Stimulated activated CD8-positive, alpha-beta memory T cell treated with anti-CD3 and anti-CD28 coated beads, Interleukin-7, amount 100 ng/mL, for 24 hours (primary cell): ENCODE results near the gene ANTXRL.
"Not testable (repeated sequence)": the region's sequence is repeated elsewhere in the genome, so short reads cannot be mapped to it uniquely, and the experiment has no call there.

ENCODE experiments used
- DNase-seq: peaks from one replicate; pipeline ENCODE4 v3.0.0-alpha.2; 2020; ENCODE audit warnings: low read depth

Gene ANTXRL

DNA sequence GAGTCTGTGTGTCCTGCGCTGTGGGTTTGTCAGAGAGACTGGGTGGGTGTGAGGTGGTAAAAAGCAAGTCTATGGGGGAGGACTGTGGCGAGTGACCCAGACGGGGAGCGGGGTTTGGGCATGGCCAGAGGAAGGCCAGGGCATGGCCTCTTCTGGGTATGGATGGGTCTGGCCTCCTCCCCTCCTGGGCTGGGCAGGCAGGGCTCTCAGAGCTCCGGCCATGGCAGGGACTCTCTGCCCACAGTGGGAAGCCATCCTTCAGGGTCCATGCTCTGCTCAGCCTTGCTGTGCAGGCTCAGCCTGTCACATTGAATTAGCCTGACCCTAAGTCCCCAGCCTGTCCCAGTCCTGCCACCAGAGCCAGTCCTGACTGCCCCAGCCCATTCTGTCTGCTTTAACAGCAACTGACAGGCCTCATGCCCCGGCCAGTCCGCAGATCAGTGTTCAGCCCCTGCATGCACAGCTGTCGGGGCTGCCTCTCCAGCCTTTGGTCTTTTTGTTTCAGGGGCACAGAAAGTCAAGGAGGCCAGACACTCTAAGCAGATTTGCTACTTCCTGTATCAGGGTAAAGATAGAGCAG is 7.9 kb downstream of the ANTXRL start:
- no peak for DNase-seq

DNA sequence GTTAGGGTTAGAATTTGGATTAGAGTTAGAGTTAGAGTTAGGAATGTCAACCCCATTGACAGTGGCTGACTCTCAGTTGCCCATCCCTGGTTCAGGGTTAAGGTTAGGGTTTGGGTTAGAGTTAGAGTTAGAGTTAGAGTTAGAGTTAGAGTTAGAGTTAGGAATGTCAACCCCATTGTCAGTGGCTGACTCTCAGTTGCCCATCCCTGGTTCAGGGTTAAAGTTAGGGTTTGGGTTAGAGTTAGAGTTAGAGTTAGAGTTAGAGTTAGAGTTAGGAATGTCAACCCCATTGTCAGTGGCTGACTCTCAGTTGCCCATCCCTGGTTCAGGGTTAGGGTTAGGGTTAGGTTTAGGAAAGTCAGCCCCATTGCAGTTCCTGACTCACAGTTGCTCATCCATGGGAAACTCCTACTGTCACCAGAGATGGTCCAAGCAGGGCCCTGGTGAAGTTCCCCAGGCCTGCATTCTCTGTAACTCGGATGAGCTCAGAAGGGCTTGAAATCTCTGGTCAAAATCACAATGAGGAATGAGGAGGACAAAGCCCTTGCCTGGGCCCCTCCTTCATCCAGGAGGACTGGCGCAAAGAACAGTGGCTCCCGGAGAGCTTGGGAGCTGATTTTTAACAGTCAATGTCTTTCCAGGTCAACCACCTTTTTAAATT is 8.7 kb downstream of the ANTXRL start:
- not testable (repeated sequence) for DNase-seq

DNA sequence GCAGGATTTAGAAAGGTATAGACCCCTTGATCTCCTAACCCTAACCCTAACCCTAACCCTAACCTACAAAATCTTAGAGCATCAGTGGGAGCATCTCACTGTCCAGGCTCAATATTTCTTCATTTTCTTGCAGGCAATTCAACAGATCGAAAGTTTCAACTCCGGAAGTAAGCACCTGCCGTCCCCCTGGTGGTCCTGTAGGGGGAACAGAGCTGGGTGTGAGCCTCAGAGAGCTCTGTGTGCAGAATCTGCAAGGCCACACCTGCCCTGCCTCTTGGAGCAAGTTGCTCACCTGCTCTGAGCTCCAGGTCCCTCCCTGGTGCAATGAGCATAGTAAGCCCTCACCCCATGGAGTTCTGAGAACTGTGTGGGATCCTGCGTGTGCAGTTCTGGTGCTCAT is 9.3 kb downstream of the ANTXRL start:
- DNase-seq: not testable (repeated sequence)

DNA sequence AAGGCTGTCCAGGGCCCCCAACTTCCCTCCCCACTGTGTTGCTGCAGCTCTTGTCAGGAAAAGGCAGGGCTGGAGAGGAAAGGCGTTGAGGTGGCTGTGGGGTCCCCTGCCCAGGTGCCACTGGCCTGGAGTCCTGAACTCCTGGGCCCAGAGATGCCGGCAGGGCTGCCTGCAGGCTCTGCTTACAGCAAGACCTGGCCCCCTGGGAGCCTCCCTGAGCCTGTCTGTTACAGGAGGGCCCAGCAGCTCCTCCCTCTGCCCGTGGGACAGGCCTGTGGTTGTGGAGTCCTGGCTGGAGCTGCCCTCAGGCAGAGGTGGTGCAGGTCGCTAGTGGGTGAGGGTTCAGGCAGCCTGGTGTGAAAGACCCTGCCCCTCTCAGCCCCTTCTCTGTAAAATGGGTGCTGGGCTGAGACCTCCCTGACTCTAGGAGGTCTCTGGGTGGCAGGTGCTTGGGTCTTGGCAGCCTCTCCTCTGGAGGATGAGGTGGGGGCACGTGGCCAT is 9.9 kb downstream of the ANTXRL start:
- no peak for DNase-seq

DNA sequence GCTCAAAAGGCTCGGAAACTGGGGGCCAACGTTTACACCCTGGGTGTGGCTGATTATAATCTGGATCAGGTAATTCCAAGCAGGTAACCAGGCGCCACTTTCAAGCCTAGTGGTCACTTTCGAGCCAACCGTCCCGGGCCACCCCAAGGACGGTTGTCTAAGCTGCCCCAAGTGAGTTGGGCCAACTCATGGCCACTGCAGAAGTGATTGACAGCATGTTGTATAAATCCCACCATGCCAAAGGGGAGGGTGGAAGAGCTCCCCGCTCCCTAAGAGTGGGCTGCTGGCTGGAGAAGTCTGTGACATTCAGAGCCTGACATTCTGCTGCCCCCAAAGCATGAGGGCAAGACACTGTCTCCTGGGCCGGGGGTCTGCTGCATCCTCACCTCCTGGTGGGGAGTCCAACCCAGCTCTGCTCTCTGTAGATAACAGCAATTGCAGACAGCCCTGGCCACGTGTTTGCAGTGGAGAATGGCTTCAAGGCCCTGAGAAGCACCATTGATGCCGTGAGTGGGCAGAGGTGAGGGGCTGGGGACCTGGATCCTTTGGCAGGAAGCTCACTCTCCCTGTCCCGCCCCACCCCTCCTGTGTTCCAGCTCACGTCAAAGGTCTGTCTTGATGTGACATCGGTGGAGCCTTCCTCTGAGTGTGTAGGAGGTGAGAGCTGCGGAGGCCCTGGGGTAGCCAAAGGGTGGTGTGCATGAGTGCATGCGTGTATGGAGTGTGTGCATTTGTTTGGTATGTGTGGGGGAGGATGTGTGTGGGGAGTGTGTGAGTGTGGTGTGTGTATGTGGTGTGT is 10.8 kb downstream of the ANTXRL start:
- no peak for DNase-seq

DNA sequence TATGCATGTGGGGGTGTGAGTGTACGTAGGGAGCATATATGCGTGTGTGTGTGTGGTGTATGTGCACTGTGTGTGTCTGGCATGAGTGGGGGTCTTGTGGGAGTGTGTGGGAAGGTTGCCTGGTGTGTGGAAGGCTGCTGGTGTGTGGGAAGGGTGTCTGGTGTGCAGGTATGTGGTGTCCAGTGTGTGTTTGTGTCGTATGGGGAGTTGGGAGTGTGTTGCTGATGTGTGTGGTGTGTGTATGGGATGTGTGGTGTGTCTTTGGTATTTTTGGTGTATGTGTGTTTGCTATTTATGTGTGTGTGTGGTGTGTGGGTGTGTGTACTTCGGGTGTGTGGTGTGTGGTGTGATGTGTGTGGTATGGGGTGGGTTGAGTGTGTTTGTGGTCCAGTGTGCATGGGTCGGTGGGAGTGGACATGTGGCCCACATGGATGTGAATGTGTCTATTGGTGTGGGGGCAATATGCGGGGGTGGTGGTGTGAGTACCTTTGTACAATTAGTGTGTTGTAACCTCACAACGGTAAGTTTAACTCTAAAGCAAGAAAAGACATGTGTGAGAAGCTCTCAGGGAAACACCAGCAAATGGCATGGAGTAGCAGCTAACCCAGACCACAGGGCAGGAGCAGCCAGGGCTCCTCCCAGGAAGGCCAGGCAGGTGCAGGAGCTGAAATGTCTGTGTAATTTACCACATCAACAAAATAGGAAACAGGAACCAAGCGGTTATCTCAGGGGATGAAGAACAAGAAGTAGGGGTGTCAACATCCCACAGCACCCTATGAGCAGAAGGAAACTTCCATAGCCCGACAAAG is 11.9 kb downstream of the ANTXRL start:
- no peak for DNase-seq

DNA sequence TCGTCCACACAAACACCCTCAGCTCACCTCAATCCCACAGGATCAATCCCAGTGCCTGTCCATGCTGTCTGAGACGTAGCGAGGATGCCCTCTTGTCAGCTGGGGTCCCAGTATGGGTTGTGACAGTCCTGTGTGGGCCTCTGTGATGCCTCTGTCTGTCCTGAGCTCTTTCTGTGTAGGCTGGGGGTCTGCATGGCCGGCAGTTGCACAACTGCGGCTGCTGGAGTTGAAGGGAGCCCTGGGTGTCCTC is 12.4 kb downstream of the ANTXRL start:
- no peak for DNase-seq

DNA sequence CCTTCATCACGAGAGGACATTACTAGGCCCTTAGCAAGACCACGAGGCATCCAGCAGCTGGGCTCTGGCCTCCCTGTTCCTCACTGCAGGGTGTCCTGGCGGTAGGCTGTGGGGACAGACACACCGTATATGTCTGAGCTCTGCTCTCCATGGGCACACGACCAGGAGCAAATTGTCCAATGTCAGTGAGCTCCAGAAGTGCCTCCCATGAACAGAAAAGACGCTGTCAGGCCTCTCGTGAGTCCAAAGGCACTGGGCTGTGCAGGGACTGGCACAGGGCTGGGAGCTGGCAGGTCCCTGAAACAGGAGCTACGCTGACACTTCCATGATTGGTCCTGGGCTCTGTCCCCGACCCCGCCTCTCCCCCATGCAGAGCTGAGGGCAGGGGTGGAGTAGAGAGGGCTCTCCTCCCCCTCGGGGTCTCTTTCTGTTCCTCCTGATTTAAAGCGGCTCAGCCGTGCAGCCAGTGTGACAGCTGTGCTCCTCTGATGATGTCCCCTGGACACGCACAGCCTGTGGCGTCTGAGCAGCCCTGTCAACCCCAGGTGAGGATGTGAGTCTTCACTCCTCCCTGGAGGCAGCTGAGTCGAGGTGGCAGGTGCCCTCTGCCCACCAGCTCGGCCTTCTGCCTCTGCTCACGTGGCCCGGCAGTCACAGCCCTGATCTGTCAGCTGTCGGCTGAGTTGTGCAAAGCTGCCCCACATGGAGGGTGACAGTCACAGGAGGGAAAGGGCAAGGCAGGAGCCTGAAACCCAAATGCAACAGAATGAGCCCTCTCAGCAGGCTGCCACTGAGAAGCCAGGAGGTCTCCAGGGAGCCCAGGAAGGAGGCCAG is 13.0 kb downstream of the ANTXRL start:
- no peak for DNase-seq

DNA sequence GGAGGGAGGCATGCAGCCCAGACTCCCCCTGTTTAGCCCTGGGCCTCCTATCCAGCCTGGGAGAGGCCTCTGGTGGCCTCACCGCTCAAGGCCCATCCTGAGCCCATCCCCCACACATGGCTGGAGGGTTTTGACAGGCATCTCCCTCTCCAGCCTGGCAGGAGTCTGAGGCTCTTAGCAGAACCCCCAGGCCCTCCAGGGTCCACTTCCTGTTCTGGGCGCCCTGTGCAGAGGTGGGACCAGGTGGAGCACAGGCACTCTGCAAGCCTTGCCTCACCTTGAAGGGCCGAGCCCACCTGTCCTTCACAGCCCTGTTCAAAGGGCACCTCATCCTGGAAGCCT is 13.5 kb downstream of the ANTXRL start:
- not testable (repeated sequence) for DNase-seq

DNA sequence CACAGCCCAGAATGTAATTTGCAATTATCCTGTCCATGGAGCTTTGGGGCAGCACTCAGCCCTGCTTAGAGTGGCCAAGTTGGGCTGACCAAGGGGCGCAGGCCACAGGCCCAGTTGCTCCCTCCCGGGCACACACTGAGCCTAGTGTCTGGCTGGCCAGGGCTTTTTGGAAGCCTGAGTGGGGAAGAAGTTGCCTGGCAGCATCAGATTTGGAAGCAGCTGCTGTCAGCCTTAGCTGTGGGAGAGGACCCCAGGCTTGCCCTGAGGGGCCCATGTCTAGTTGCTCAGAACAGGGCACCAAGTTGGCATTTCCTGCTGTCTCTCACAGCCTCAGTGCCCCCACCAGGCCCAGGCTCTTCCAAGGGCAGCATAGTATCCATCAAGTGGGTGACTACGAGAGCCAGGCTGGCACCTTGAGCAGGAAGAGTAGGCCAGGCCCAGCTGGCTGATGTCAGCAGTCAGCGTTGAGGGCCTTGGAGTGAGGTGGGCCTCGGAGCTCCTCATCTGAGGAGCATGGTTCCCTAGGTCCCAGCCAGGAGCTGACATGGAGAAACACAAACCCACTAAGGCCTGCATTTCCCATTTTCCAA is 14.4 kb downstream of the ANTXRL start:
- DNase-seq: no peak

DNA sequence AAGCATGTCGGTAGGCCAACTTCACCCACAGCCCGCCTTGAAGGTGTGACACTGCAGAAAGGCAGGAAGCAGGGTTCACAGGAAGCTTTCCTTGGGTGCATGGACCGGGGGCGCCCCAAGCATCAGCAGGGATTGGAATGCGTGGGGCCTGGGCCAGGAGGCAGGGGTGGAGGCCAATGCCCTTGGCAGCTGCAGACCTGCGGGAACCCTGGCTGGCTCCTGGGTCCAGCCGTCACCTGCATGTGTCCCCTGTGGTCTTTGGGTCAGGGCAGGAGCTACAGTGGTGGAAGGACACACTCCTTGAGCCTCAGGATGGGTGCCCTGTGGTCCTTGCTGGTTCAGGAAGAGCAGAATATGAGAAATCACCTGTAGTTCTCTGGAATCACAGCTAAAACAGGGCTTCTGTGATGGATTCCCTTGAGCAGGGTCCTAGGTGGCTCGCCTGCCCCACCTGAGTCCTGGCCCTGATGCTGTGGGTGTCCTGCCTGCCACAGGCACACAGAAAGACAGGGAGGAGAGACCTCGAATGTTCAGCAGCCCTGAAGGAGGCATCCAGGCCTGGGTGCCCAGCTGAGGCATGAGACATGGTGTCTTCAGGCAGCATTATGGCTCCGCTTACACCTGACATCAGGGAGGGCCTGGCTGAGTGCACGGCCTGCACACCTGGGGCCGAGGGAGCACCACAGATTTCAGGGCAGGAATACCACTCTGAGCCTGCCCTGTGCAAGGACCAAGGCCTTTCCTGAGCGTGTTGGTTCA is 15.1 kb downstream of the ANTXRL start:
- no peak for DNase-seq

DNA sequence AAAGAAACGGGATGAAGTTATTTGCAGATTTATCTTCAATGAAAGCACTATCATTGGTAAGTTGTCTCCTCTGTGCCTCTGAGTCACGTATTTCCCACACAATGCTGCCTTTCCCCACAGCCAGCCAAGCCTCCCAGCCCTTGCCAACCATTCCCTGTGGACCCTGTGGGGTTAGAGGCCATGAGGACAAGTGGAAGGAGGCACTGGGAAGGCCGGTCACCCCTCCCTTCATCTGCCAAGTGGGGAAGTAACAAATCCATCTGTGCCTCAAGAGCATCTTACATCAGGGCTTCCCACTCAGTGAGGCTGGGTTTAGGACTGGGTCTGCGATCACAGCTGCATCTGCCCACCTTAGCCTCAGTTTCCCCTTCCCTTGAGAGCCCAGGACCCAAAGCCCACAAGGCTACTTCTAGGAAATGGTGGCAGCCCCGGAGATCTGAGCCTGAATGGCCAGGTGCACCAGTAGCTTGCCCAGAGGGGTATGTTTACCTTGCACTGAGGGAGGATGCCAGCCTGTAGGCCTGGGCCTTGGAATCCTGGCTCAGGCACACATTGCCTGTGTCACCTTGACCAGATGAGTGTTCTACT is 16.1 kb downstream of the ANTXRL start:
- not testable (repeated sequence) for DNase-seq

DNA sequence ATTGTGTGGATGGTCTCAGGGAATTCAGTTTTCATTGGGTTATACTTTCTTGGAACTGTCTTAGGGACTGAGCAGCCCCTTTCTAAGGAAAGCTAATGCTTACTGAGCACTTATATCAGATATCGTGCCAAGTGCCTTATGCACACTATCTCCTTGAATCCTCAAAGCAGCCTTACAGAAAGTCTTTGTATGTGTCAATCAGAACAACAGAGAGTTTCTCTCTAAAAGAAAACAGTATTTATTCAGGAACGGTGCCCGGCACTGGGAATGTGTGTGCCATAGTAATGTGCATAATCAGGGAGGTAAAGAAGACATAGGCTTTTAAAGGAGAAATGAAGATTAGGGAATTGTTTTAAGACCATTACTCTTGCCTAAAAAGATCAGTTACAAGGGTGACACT is 17.3 kb downstream of the ANTXRL start:
- DNase-seq: no peak

DNA sequence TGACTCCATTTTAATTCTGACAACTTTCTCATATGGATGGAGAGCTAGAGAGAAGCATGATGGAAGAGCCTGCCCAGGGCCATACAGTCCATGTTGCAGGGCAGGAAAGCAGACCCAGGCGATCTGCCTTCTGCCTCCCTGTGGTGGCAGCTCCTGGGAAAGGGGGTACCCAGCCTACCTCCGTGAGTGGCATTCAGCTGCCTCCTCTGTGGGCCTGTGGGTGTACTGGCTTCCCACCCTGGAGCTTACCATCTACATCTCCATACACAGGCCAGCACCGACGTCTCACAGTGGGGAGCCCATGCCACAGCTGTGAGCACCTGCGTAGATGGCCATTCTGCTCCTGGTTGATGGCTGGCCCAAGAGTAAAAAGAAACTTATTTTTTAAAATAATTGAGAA is 17.9 kb downstream of the ANTXRL start:
- DNase-seq: not testable (repeated sequence)

DNA sequence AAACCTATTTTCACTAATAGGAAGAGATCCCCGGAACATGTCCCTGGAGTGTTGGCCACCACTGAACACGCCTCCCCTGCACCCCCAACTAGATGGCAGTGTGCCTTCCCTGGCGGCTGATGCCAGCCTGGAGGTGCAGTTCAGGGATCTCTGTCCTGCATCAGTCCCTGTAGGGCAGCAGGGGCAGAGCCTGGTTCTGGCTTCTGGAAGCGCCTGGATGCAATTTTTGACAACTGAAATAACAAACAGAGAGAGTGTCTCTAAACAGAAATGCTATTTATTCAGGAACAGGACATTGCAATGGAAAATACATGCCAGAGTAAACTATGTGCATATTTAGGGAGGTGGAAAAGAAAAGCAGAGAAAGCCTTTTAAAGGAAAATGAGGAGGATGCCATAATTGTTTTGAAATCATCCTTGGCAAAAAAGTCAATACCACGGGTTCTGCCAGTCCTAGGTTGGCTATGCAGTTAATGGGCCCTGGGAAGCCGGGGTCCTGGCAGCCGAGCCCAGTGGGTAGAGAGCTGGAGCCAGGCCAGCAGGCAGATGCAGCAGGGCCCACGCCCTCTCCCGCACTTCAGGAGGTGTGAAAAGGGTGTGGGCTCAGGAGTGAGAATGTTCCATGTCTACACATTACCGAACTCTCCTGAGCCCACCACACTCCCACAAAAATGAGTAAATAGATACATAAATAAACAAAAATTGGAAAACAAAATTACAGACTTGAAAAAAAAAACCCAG is 18.5 kb downstream of the ANTXRL start:
- no peak for DNase-seq

DNA sequence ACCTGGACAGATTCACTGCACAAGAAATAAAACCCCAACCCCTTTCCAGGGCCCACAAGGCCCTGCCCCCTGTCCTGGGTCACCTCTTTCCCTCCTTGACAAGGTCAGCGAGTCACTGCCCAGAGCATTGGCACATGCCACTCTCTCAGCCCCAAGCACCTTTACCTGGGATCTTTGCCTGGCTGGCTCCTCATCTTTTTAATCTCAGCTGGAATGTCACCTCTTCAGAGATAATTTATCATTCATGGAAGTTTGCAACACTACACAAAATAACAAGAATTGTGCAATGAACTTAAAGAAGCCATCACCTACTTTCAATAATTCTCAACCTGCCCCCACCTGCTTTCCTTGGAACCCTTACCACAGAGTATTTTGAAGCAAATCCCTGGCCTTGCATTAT is 19.2 kb downstream of the ANTXRL start:
- no peak for DNase-seq

DNA sequence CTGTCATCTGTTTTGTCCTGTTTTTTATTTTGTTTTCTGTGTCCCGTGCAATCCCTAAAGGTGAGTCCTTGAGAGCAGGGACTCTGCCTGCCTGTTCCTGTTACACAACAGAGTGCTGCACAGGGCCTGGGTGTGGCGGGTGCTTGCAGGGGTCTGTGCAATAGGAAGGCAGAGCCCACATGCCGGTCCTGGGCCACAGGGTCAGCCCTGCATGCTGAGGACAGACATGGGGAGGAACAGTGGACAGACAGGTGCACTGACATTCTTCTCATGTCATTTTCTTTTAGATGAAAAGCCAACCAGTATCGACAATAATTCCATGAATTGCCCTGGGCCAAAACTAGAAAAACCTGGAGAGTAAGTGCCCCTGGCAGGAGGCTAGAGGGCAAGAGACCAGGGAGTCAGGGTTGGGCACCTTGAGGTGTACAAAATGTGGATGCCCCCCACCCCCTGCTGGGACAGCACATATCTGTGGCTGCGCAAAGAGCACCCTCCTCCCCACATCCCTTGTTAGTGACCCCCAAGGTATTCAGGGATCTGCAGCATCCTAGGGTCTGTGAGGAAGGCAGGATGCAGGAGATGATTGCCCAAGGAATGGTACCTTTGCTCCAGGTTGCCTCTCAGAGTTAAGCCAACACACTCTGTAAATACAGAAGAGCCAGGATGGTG is 19.9 kb downstream of the ANTXRL start:
- no peak for DNase-seq

DNA sequence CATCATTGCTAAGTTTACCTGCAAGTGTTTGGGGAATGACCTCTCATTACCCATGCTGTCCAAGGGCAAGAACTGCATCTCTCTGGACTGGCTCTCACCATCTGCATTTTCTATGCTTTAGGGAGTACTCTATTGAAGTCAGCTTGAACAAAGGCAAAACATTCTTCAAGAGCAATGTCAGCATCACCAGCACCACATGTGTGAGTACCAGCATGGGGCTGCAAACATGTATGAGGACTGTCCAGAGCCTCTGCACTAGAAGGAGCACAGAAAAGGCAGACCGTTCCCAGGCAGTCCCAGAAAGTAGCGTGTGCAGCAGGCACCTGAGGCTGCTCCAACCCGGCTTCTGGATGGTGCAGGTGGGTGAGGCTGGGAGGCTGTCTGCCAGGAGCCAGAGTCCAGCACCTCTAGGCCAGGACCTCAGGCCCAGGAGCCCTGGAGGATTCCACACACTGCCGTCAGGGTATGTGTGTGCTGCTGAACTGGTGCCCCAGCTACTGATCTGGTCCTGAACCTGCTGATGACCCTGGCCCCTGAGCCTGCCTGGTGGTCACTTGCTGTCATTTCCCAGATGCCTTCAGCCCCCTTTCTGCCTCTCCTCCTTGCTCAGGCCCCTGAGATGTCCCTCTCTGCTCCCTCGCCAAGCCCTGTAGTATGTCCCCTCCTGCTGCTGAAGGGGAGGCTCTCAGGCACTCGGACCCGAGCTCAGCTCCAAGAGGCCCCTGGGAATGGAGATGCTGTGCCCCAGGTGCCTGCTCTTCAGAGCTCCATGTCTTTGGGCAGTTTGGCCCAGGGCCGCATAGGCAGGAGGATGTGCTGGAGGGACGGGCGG is 20.7 kb downstream of the ANTXRL start:
- DNase-seq: no peak
